Right ventricle myocardium superior (tissue), 1 donor: Measurements from ENCODE around the gene SLC4A8. TPM values are rescaled to one million over a fixed set of nuclear protein-coding genes. Genes with fewer than 3 reads are reported as not detected.

Source experiments
- ATAC-seq: fragments of 200-7000 bp; cut with Tn5 transposase; one replicate; pipeline ENCODE4 v1.9.1; 2020; ENCODE audit warnings: mild to moderate bottlenecking; ENCODE audit not compliant: poor library complexity
- DNase-seq: peaks from one replicate; pipeline ENCODE4 v3.0.0-alpha.2; 2020
- intact Hi-C: fragments of 100-400 bp; cut with DNase I; formaldehyde crosslinking; loops from one replicate; pipeline ENCODE4 v1.11.2; 2022
- total RNA-seq: library from RNA; stranded (reverse); fragmentation: NEBNext Ultra II Directional; extraction: Animal tissue kit (Norgen Biotek cat#: 25700); gene quantifications from one replicate; pipeline ENCODE4 v1.2.1, GENCODE V29; 2021
- donor health status: DM: no; HTN: yes; CAD: no; lungs with severe emphysema.

SLC4A8 gene
- total RNA-seq, 1 donor from 2014 or later = 0.89 TPM

DNA sequence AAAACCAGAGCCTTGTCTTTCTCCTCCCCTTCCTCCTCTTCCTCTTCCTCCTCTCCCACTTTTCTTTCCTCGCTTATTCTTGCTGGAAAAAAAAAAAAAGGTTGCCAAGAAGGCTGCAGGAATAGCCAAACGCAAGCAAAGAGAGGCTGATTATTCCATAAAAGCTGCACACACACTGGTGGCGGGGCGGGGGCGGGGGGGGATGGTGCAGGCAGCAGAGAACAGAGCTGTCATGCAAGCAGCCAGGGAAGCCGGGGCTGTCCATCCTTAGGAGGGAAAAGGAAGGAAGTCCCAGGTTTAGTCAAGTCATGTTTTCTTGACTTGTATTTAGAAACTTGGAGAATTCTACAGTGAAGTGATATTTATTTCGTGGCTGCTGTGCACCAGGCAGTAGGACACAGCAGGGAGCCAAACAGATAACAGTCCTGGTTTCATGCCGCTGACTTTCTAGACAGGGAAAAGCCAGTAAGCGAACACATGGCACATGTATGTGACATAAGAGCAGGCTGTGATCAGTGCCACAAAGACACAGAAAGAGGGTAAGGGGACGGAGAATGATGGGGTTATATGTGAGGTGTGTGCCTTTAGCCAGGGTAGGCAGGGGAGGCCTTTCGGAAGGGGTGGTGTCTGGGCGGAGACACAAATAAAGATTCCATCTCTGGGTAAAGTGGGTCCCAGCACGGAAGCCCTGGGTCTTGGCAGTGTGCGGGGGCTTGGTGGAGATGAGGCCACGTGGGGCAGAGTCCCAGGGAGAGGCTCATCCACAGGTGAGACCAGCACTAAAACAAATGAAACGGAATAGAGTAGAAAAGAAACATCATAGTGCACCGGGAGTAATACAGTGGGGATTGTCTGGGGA, 109.8 kb downstream of the SLC4A8 start:
- intact Hi-C loops = loop anchor here (5.0 kb wide), 1 partner anchor 112 kb away; the partner anchor contains the start of gene SLC4A8
- ATAC-seq (no peak), DNase-seq (no peak)

DNA sequence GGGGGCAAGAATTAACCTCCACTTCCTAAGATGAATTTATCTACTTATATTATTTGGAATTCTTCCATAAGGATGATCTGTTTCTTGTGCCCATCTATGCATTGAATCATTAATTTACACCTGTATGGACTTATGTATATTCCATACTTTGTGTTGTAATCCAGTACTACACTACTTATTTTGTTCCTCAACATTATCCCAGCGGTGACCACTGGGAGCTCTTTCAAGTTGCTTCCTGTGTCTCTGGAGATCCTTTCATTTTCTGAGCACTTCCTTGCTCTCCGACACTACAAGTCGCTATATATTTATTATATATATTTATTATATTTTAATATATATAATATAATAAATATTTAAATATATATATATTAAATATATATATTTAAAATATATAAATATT, 111.5 kb downstream of the SLC4A8 start:
- ATAC-seq (no peak), DNase-seq (no peak)
- intact Hi-C loops = no loop called here

- ATAC-seq (no peak), DNase-seq (no peak)
- intact Hi-C loops = no loop called here
Measured at GRCh38 chr12:51538149-51538548, 113.5 kb downstream of the SLC4A8 start.

DNA sequence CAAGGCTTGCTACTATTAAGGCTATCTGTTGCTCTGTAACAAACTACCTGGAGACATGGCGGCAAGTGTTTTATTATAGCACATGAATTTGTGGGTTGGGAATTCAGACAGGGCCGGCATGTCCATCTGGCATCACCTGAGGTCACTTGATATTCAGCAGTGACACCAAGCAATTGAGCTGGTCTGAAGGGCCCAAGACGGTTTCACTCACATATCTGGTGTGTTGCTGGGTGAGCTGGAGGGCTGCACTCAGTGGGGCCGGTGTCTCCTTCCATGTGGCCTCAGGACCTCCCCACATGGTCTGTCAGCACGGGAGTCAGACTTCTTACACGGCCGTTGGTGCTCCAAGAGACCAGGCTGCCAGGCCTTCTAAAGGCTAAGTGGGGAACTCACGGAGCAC, 114.0 kb downstream of the SLC4A8 start:
- ATAC-seq (no peak), DNase-seq (no peak)
- intact Hi-C loops = no loop called here

GRCh38 chr12:51540996-51541395, 116.4 kb downstream of the SLC4A8 start:
- intact Hi-C loops = no loop called here
- ATAC-seq (no peak), DNase-seq (no peak)

DNA sequence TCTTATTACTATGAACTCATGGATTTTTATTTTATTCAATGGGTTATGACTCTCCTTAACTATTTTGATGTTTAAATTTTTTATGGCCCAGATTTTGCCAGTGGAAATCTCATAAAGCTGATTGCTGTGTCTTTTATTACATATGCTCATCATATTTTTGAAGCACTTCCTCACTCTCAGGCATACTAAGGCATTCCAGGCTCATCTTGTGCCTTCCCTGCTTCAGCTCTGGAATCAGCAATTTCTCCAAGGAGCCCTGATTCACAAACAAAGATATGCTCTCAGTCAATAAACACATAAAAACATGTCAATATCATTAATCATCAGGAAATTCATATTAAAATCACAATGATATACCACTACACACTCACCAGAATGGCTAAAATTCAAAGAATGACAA, 121.5 kb downstream of the SLC4A8 start:
- intact Hi-C loops = no loop called here
- ATAC-seq (no peak), DNase-seq (no peak)

DNA sequence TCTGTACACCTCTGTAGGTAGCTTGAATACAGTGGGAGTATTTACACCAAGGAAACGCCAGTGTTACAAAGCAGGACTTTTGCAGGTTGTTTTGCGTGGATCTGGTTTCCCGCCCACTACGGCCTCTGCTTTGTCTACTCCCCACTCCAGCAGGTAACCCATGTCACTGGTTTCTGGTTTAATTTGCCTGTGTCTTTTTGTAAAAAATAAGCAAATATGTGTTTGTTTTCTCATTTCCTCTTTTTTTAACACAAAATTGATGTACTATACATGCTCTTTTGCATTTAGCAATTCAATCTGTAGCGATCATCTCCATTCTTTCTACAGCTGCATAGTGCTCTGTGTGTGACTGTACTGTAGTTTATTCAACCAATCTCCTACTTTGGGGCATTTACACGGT, 123.0 kb downstream of the SLC4A8 start:
- DNase-seq (no peak), ATAC-seq (no peak)
- intact Hi-C loops = no loop called here

- intact Hi-C loops = no loop called here
- ATAC-seq (no peak), DNase-seq (no peak)
Measured at GRCh38 chr12:51548241-51548640, 123.6 kb downstream of the SLC4A8 start.

GRCh38 chr12:51549637-51550036, 125.0 kb downstream of the SLC4A8 start:
- intact Hi-C loops = no loop called here
- ATAC-seq (no peak), DNase-seq (no peak)

Other genes starting within 250 kb of the SLC4A8 start
- 10.0 TPM for gene POU6F1, start 206.8 kb upstream of the SLC4A8 start, total RNA-seq
- gene DAZAP2, start 186.0 kb upstream of the SLC4A8 start, total RNA-seq = 124 TPM
- 2.8 TPM for gene SMAGP, start 154.4 kb upstream of the SLC4A8 start, total RNA-seq
- gene BIN2, start 100.7 kb upstream of the SLC4A8 start, total RNA-seq = 1.5 TPM
- gene CELA1, start 78.2 kb upstream of the SLC4A8 start, total RNA-seq = not detected
- gene GALNT6, start 33.4 kb upstream of the SLC4A8 start, total RNA-seq = 0.62 TPM
- gene SCN8A, start 166.4 kb downstream of the SLC4A8 start, total RNA-seq = 0.13 TPM